RCC 7860 (cell line): ENCODE results near the gene CCDC28A.

Experiments used
- DNase-seq: peaks from one replicate; pipeline ENCODE4 v3.0.0-alpha.2; 2015; ENCODE audit warnings: low spot score
- FAIRE-seq: peaks from 2 replicates; lab custom pipeline; 2012; peaks lifted over from hg19 to GRCh38; lab: Jason Lieb, UNC

Gene CCDC28A

DNA sequence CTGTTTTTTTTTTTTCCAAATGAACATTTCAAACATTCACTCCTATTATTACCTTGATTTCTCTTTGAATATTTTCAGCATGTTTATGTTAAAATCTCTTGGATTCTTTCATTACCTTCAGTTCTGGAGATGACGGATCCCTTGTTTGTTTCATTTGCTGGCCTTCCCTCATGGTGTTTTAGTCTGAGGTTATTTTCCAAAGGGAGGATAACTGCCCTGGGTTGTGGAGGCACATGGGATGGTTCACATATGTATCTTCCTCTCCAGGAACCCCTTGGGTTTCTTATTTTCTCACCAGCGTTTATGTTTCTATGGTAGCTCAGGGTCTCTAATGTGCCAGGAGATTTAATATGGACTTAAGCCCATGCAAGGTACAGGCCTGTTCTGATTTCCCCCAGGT is 58.6 kb downstream of the CCDC28A start:
- no peak for FAIRE-seq

DNA sequence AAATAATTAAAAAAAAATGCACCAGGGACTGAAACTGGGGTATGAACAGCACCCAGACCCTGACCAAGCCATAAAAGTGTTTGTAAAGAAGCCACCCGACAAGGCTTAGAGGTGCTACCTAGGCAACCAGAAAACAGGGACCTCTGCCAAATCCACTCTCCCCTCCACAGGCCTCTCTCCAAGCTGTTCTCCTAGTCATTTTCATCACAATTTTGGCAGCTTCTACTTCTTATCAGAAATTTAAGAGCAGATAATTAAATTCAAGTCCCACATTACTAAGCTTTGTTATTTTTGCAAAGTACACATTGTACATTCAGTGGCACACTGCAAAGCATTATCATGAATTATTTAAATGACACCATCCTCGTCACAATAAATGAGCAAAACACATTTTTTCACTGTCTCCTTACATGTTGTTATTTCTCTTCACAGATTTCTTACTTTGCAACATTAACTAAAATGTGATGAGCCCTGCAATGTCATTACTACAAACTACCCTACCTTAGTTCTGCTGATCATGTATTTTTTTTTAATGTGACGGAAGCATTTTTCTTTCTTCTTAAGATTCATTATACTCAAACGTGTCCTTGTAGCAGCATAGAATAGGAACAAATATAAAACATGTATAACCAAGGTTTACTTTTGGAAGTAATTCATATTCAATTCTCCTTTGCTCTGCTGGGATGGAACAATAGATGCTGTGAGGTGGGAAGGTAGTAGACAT is 60.4 kb downstream of the CCDC28A start:
- FAIRE-seq = no peak
- no peak for DNase-seq

More for the DNA sequence above, 58.6 kb downstream of the CCDC28A start:
- no peak for DNase-seq

DNA sequence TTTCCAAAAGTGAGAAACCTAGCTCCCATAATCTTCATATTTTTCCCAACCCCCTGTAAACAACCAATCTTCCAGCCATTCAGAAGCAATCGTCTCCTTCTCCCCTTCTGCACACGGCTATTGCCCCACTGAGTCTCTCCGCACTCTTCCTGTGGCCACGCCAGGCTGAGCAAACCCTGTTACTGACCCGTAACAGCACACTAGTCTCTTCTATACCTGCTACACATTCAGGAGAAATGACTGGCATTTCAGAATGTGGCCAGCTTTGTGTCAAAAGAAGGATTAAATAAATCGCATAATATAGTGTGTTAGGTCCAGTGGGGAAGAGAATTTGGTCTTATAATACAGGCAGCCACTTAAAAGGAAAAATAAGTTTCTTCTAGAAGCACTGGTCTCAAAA is 63.7 kb downstream of the CCDC28A start:
- FAIRE-seq = no peak
- DNase-seq = no peak
